Testis (tissue), 3 donors: ENCODE results near the gene HACL1. TPM values are rescaled to one million over a fixed set of nuclear protein-coding genes. Genes with fewer than 3 reads are reported as not detected.
"Not testable (repeated sequence)": the region's sequence is repeated elsewhere in the genome, so short reads cannot be mapped to it uniquely, and the experiment has no call there.

Experiments used
- DNase-seq: peaks from one replicate; pipeline ENCODE4 v3.0.0-alpha.2; 2019
- H3K27ac ChIP-seq, 2 donors: fragments of 200-600 bp; sonication (generic); one replicate each; pipeline ENCODE4 v1.5.1; 2019
- H3K27me3 ChIP-seq: fragments of 200-600 bp; sonication (generic); one replicate; pipeline ENCODE4 v1.5.1; 2019
- H3K36me3 ChIP-seq: fragments of 200-600 bp; sonication (generic); one replicate; pipeline ENCODE4 v1.5.1; 2017; ENCODE audit warnings: low read depth; ENCODE audit errors: missing control alignments
- H3K4me1 ChIP-seq: fragments of 200-600 bp; sonication (generic); one replicate; pipeline ENCODE4 v1.5.1; 2019
- H3K4me3 ChIP-seq, 2 donors: fragments of 200-600 bp; sonication (generic); one replicate each; pipeline ENCODE4 v1.5.1; 2017 to 2019
- H3K9me3 ChIP-seq: fragments of 200-600 bp; sonication (generic); one replicate; pipeline ENCODE4 v1.5.1; 2017
- CTCF ChIP-seq, 3 experiments: fragments of 450-650 bp in 2 of 3; fragments of 200-600 bp in 1 of 3; sonication (generic) in 1 of 3; IDR thresholded peaks; one replicate each; pipeline ENCODE4 v1.5.1; 2016 to 2019; ENCODE audit warnings: antibody characterized with exemption in 3 of 3, mild to moderate bottlenecking in 2 of 3, moderate library complexity in 1 of 3
- POLR2A ChIP-seq: fragments of 450-650 bp; IDR thresholded peaks from one replicate; pipeline ENCODE4 v1.6.1; 2017; ENCODE audit warnings: antibody characterized with exemption, mild to moderate bottlenecking, moderate library complexity
- WGBS, 2 donors: methylation state at CpG; one replicate each; pipeline ENCODE4 v1.1.5; 2018; 5-methylcytosine and 5-hydroxymethylcytosine counted together
- intact Hi-C: fragments of 100-400 bp; cut with DNase I; formaldehyde crosslinking; loops from one replicate; pipeline ENCODE4 v1.15.1; 2023; ENCODE audit warnings: low total_unique reads
- polyA plus RNA-seq: library from polyadenylated mRNA; stranded (reverse); fragments of 350-450 nt; fragmentation: Illumina TruSeq; extraction: RNeasy Lipid Tissue Mini Kit (QIAGEN cat#74804); gene quantifications from one replicate; pipeline ENCODE4 v1.2.3, GENCODE V29; 2014; ENCODE audit warnings: low read depth, low replicate concordance; ENCODE audit not compliant: insufficient read depth
- total RNA-seq, 2 donors: library from RNA; depleted of rRNA; stranded (reverse); fragments of >200 nt; gene quantifications; one replicate each; pipeline ENCODE4 v1.2.3, GENCODE V29; 2016

Gene HACL1
- total and polyA plus RNA-seq, 3 donors from 2014 or later: 35.7 to 44.3 (median 42.2) TPM

GRCh38 chr3:15541371-15541770, 60.0 kb downstream of the HACL1 start:
- no peaks in the 10 kb centered on the region for H3K9me3 ChIP-seq
- H3K36me3 ChIP-seq: no peaks in the 10 kb centered on the region
- no peaks in the 10 kb centered on the region for H3K4me1 ChIP-seq
- DNase-seq: no peak
- no peak for TF ChIP-seq POLR2A
- no peak for TF ChIP-seq CTCF (IDR thresholded peaks at IDR 0.05)
- intact Hi-C loops: no loop called here
- no peaks in the 10 kb centered on the region for H3K27me3 ChIP-seq
- H3K4me3 ChIP-seq: no peak overlapping the region
- H3K27ac ChIP-seq: no peak overlapping the region
- WGBS, 2 donors: 92 to 96% methylated on average over 4 of the region's 4 CpGs

- Histone ChIP-seq H3K27me3 (no peaks in the 10 kb centered on the region), H3K9me3 (no peaks in the 10 kb centered on the region), H3K4me3 (no peak overlapping the region), H3K36me3 (no peaks in the 10 kb centered on the region), H3K27ac (no peak overlapping the region), H3K4me1 (no peaks in the 10 kb centered on the region)
- DNase-seq: no peak
- TF ChIP-seq CTCF (IDR thresholded peaks at IDR 0.05): no peak
- TF ChIP-seq POLR2A: no peak
- intact Hi-C loops: no loop called here
- WGBS, 2 donors: 90 to 100% methylated on average over 1 of the region's 1 CpG
These were observed 62.3 kb downstream of the HACL1 start for GRCh38 chr3:15539066-15539465.

- H3K4me3 ChIP-seq: no peak overlapping the region
- H3K36me3 ChIP-seq: no peaks in the 10 kb centered on the region
- H3K27me3 ChIP-seq: no peaks in the 10 kb centered on the region
- DNase-seq: no peak
- WGBS, 2 donors: 93 to 97% methylated on average over 2 of the region's 2 CpGs
- no peaks in the 10 kb centered on the region for H3K4me1 ChIP-seq
- no peak overlapping the region for H3K27ac ChIP-seq
- intact Hi-C loops: no loop called here
- TF ChIP-seq POLR2A (no peak), CTCF (IDR thresholded peaks at IDR 0.05) (no peak)
- no peaks in the 10 kb centered on the region for H3K9me3 ChIP-seq
These were observed 63.0 kb downstream of the HACL1 start for GRCh38 chr3:15538345-15538744.

GRCh38 chr3:15536856-15537255, 64.5 kb downstream of the HACL1 start:
- H3K27ac ChIP-seq: no peak overlapping the region
- H3K9me3 ChIP-seq: no peaks in the 10 kb centered on the region
- 54 to 55% methylated on average over 2 of the region's 2 CpGs for WGBS, 2 donors
- H3K4me1 ChIP-seq: no peaks in the 10 kb centered on the region
- DNase-seq: no peak
- intact Hi-C loops: no loop called here
- no peaks in the 10 kb centered on the region for H3K36me3 ChIP-seq
- no peaks in the 10 kb centered on the region for H3K27me3 ChIP-seq
- TF ChIP-seq CTCF (IDR thresholded peaks at IDR 0.05) (no peak), POLR2A (no peak)
- H3K4me3 ChIP-seq: no peak overlapping the region

GRCh38 chr3:15535732-15536131, 65.6 kb downstream of the HACL1 start:
- WGBS, 2 donors: 80 to 91% methylated on average over 1 of the region's 1 CpG
- TF ChIP-seq POLR2A (no peak), CTCF (IDR thresholded peaks at IDR 0.05) (no peak)
- H3K9me3 ChIP-seq: no peaks in the 10 kb centered on the region
- no peaks in the 10 kb centered on the region for H3K4me1 ChIP-seq
- intact Hi-C loops: no loop called here
- DNase-seq: no peak
- H3K4me3 ChIP-seq: no peak overlapping the region
- H3K27me3 ChIP-seq: no peaks in the 10 kb centered on the region
- H3K36me3 ChIP-seq: no peaks in the 10 kb centered on the region
- H3K27ac ChIP-seq: no peak overlapping the region

- H3K27ac ChIP-seq, H3K9me3 ChIP-seq, H3K4me1 ChIP-seq, H3K36me3 ChIP-seq, intact Hi-C loops, DNase-seq, H3K27me3 ChIP-seq, H3K4me3 ChIP-seq: not testable (repeated sequence)
- 93 to 94% methylated on average over 2 of the region's 2 CpGs for WGBS, 2 donors
These were observed 68.8 kb downstream of the HACL1 start for GRCh38 chr3:15532614-15533013.
